A549 (cell line): ENCODE results near the gene RCAN3. TPM values are rescaled to one million over a fixed set of nuclear protein-coding genes. Genes with fewer than 3 reads are reported as not detected.
"Not testable (repeated sequence)": the region's sequence is repeated elsewhere in the genome, so short reads cannot be mapped to it uniquely, and the experiment has no call there.

Source experiments
- ATAC-seq, 2 experiments: fragments of 200-7000 bp in 1 of 2; fragments of >200 bp in 1 of 2; cut with Nextera tagmentation in 1 of 2; cut with Tn5 transposase in 1 of 2; 3 replicates each; pipeline versions ENCODE4 v1.8.0 to v1.9.1; 2018 to 2020; ENCODE audit warnings: mild to moderate bottlenecking in 1 of 2, moderate library complexity in 1 of 2
- CTCF ChIA-PET: fragments of 300-600 bp; sonication (Branson Sonifier 250); formaldehyde crosslinking; extraction: SDS; loops from one replicate; lab custom pipeline; 2021; ENCODE audit warnings: antibody characterized with exemption, inconsistent platforms; lab: Yijun Ruan, JAX
- POLR2A ChIA-PET: fragments of 350-600 bp; formaldehyde crosslinking; extraction: SDS; loops from one replicate; lab custom pipeline; 2021; ENCODE audit warnings: antibody characterized with exemption, inconsistent platforms; lab: Yijun Ruan, JAX
- DNase-seq, 2 experiments: peaks; one replicate each; pipeline versions ENCODE4 v3.0.0 to v3.0.0-alpha.2; 2011 to 2016; ENCODE audit warnings: low read depth in 1 of 2, low spot score in 1 of 2
- FAIRE-seq: peaks from 2 replicates; lab custom pipeline; 2011; peaks lifted over from hg19 to GRCh38; lab: Jason Lieb, UNC
- H3K27ac ChIP-seq, 2 experiments: fragments of >200 bp; sonication (Bioruptor Twin); formaldehyde crosslinking; 3 replicates each; pipeline ENCODE4 v1.5.1; 2016 to 2017
- H3K4me1 ChIP-seq: fragments of >200 bp; sonication (Bioruptor Twin); formaldehyde crosslinking; 3 replicates; pipeline ENCODE4 v1.6.1; 2016
- H3K4me2 ChIP-seq: fragments of >200 bp; sonication (Bioruptor Twin); formaldehyde crosslinking; 3 replicates; pipeline ENCODE4 v1.6.1; 2016
- H3K4me3 ChIP-seq: fragments of >200 bp; sonication (Bioruptor Twin); formaldehyde crosslinking; 3 replicates; pipeline ENCODE4 v1.5.1; 2016
- H3K9me3 ChIP-seq: fragments of >200 bp; sonication (Bioruptor Twin); formaldehyde crosslinking; 3 replicates; pipeline ENCODE4 v1.6.1; 2016
- CBX8 ChIP-seq: fragments of 200-600 bp; sonication (generic); IDR thresholded peaks from 2 replicates; pipeline ENCODE4 v1.6.1; 2016
- CEBPB ChIP-seq, 2 experiments: fragments of >200 bp in 1 of 2; sonication (Bioruptor Twin) in 1 of 2; formaldehyde crosslinking in 1 of 2; IDR thresholded peaks; 2 replicates each; pipeline ENCODE4 v1.6.1; 2012 to 2016
- CHD2 ChIP-seq: fragments of 150-350 bp; IDR thresholded peaks from 2 replicates; pipeline ENCODE4 v1.6.1; 2014; ENCODE audit warnings: low read length; ENCODE audit not compliant: partially characterized antibody
- CTCF ChIP-seq: fragments of >200 bp; sonication (Bioruptor Twin); formaldehyde crosslinking; IDR thresholded peaks from 3 replicates; pipeline ENCODE4 v1.5.1; 2016
- E2F6 ChIP-seq: IDR thresholded peaks from 2 replicates; pipeline ENCODE4 v1.6.1; 2012; ENCODE audit warnings: low read depth, borderline replicate concordance
- EHF ChIP-seq: fragments of 250-450 bp; sonication (Bioruptor Pico); IDR thresholded peaks from 2 replicates; pipeline ENCODE4 v1.5.0; 2020; ENCODE audit warnings: mild to moderate bottlenecking
- HMGXB4 ChIP-seq: fragments of 250-450 bp; sonication (Bioruptor Pico); IDR thresholded peaks from 2 replicates; pipeline ENCODE4 v1.5.0; 2021; ENCODE audit warnings: mild to moderate bottlenecking, moderate library complexity, borderline replicate concordance
- KDM1A ChIP-seq: fragments of 200-600 bp; sonication (generic); IDR thresholded peaks from 2 replicates; pipeline ENCODE4 v1.6.1; 2016; ENCODE audit warnings: low read depth, mild to moderate bottlenecking
- KDM5A ChIP-seq: fragments of 200-600 bp; sonication (generic); IDR thresholded peaks from 2 replicates; pipeline ENCODE4 v1.6.1; 2016; ENCODE audit warnings: antibody characterized with exemption, mild to moderate bottlenecking
- PHF8 ChIP-seq: fragments of 200-600 bp; sonication (generic); IDR thresholded peaks from 2 replicates; pipeline ENCODE4 v1.6.1; 2016; ENCODE audit warnings: low read depth, mild to moderate bottlenecking, antibody characterized with exemption, moderate library complexity, borderline replicate concordance
- RFX5 ChIP-seq: fragments of 450-650 bp; IDR thresholded peaks from 2 replicates; pipeline ENCODE4 v1.7.1; 2014; ENCODE audit warnings: antibody characterized with exemption, mild to moderate bottlenecking, moderate library complexity
- TFCP2L1 ChIP-seq: fragments of 250-450 bp; sonication (Bioruptor Pico); IDR thresholded peaks from 2 replicates; pipeline ENCODE4 v1.5.0; 2021; ENCODE audit warnings: mild to moderate bottlenecking
- ZFP36 ChIP-seq: fragments of 450-650 bp; IDR thresholded peaks from 2 replicates; pipeline ENCODE4 v1.6.1; 2014; ENCODE audit warnings: borderline replicate concordance; ENCODE audit not compliant: partially characterized antibody
- WGBS: methylation state at CpG from one replicate; pipeline ENCODE4 v1.1.6; 2017; ENCODE audit errors: missing lambda C conversion rate; 5-methylcytosine and 5-hydroxymethylcytosine counted together
- polyA plus RNA-seq, 4 experiments: library from polyadenylated mRNA; depleted of rRNA in 3 of 4; stranded (reverse); fragments of >200 nt; fragmentation: RNase III in 1 of 4; extraction: RNeasy Plus Mini Kit Qiagen cat#74134 plus additional on column Dnase treatment in 1 of 4; gene quantifications; 2 replicates in 3 of 4; 3 replicates in 1 of 4; pipeline ENCODE4 v1.2.3, GENCODE V29; 2011 to 2017

The RCAN3 gene
- polyA plus RNA-seq, 2 of the 4 experiments (the other 2 are of a cell fraction) = 7.4 to 14.6 TPM

- ATAC-seq = no peak
- ChIA-PET CTCF (interaction anchor here (1.1 to 2.3 kb wide), 3 partner anchors 11 to 132 kb away, joined by 3 to 10 read pairs (median 8); partner anchors contain the start of gene NIPAL3), POLR2A (no interaction called here)
- peaks cover 28% of the 10 kb centered on the region for H3K4me1 ChIP-seq
- DNase-seq = no peak
- H3K9me3 ChIP-seq = no peaks in the 10 kb centered on the region
- no peak overlapping the region for H3K4me3 ChIP-seq
- TF ChIP-seq CTCF = no peak
- no peak for TF ChIP-seq TFCP2L1
- WGBS = 88% methylated on average over 4 of the region's 5 CpGs
- FAIRE-seq = no peak
- no peak overlapping the region for H3K4me2 ChIP-seq
- no peak overlapping the region; a peak in 1 of 6 replicates for H3K27ac ChIP-seq
These were observed 44.6 kb downstream of the RCAN3 start for GRCh38 chr1:24547195-24547594.

GRCh38 chr1:24548070-24548469 lies 45.4 kb downstream of the RCAN3 start:
- Histone ChIP-seq H3K9me3 (no peaks in the 10 kb centered on the region), H3K4me1 (peaks cover 21% of the 10 kb centered on the region), H3K4me2 (no peak overlapping the region), H3K4me3 (no peak overlapping the region), H3K27ac (no peak overlapping the region)
- ATAC-seq (no peak), FAIRE-seq (no peak), DNase-seq (no peak)
- 81% methylated on average over 3 of the region's 3 CpGs for WGBS
- no peak for TF ChIP-seq EHF
- no peak for TF ChIP-seq CEBPB (IDR thresholded peaks at IDR 0.05)
- no peak for TF ChIP-seq RFX5
- no peak for TF ChIP-seq TFCP2L1
- TF ChIP-seq HMGXB4 = no peak
- TF ChIP-seq CHD2 = no peak
- TF ChIP-seq PHF8 = no peak
- no peak for TF ChIP-seq CBX8
- no peak for TF ChIP-seq KDM5A
- CTCF ChIA-PET = interaction anchor here (0.7 to 2.3 kb wide), 4 partner anchors 12 to 133 kb away, joined by 3 to 8 read pairs (median 6); partner anchors contain the start of gene NIPAL3
- POLR2A ChIA-PET = no interaction called here

- CTCF ChIA-PET = interaction anchor here (1.0 to 2.2 kb wide), 3 partner anchors 11 to 62 kb away, joined by 4 to 8 read pairs (median 7); no protein-coding TSS in a partner anchor
- ATAC-seq, H3K4me3 ChIP-seq, POLR2A ChIA-PET, FAIRE-seq, H3K9me3 ChIP-seq, DNase-seq, H3K4me2 ChIP-seq: not testable (repeated sequence)
- H3K27ac ChIP-seq = 0 out of 6 replicates have a peak overlapping the region, but pooled peaks of 1 of the 2 experiments have one; percentile 18
- 83% methylated on average over 5 of the region's 5 CpGs for WGBS
- H3K4me1 ChIP-seq = peaks cover 15% of the 10 kb centered on the region
These were observed 46.6 kb downstream of the RCAN3 start for GRCh38 chr1:24549210-24549609.

GRCh38 chr1:24551290-24551959 lies 48.8 kb downstream of the RCAN3 start:
- FAIRE-seq (no peak), ATAC-seq (no peak)
- POLR2A ChIA-PET = no interaction called here

More at GRCh38 chr1:24551290-24551959, 48.8 kb downstream of the RCAN3 start:
- CTCF ChIA-PET = no interaction called here
- no peak for DNase-seq
- Histone ChIP-seq H3K27ac (peak overlapping the region in 1 of 2 experiments; percentile 21; a peak in 1 of 6 replicates), H3K9me3 (no peaks in the 10 kb centered on the region), H3K4me2 (no peak overlapping the region), H3K4me1 (no peaks in the 10 kb centered on the region), H3K4me3 (no peak overlapping the region)
- TF ChIP-seq ZFP36 (peak; percentile 18), KDM1A (0 out of 2 replicates have a peak, but pooled peaks have one; percentile 33), E2F6 (no peak)
- WGBS = 89% methylated on average over 13 of the region's 13 CpGs
